GM12878 (cell line): Measurements from ENCODE around the gene CLDN34. TPM values are rescaled to one million over a fixed set of nuclear protein-coding genes. Genes with fewer than 3 reads are reported as not detected.

ENCODE experiments used
- ATF7 ChIP-seq: fragments of 450-650 bp; IDR thresholded peaks from 2 replicates; pipeline ENCODE4 v1.6.1; 2016; ENCODE audit warnings: low read depth, mild to moderate bottlenecking
- BMI1 ChIP-seq: fragments of 450-650 bp; IDR thresholded peaks from 2 replicates; pipeline ENCODE4 v1.6.1; 2016; ENCODE audit warnings: mild to moderate bottlenecking, moderate library complexity, borderline replicate concordance
- HDAC2 ChIP-seq: fragments of 200-600 bp; sonication (generic); IDR thresholded peaks from 2 replicates; pipeline ENCODE4 v1.6.1; 2017
- JUNB ChIP-seq: IDR thresholded peaks from 2 replicates; pipeline ENCODE4 v1.6.1; 2016; ENCODE audit warnings: antibody characterized with exemption, mild to moderate bottlenecking
- KAT2A ChIP-seq: conservative IDR thresholded peaks from 2 replicates; pipeline ENCODE4 v1.6.1; 2011; ENCODE audit warnings: low read depth, low read length; ENCODE audit not compliant: control insufficient read depth
- LARP7 ChIP-seq: fragments of 450-650 bp; IDR thresholded peaks from 2 replicates; pipeline ENCODE4 v1.6.1; 2017; ENCODE audit warnings: mild to moderate bottlenecking
- MEF2B ChIP-seq: fragments of 450-650 bp; IDR thresholded peaks from 2 replicates; pipeline ENCODE4 v1.6.1; 2018; ENCODE audit warnings: mild to moderate bottlenecking, moderate library complexity; ENCODE audit not compliant: partially characterized antibody, poor library complexity, severe bottlenecking
- NRF1 ChIP-seq: conservative IDR thresholded peaks from 2 replicates; pipeline ENCODE4 v1.6.1; 2011; ENCODE audit warnings: mild to moderate bottlenecking, low read depth, low read length, improper control_type of control experiment
- RAD21 ChIP-seq: IDR thresholded peaks from 2 replicates; pipeline ENCODE4 v1.6.1; 2011; ENCODE audit warnings: mild to moderate bottlenecking, low read depth, low read length, moderate library complexity; ENCODE audit not compliant: insufficient read depth
- SMAD5 ChIP-seq: IDR thresholded peaks from 2 replicates; pipeline ENCODE4 v1.6.1; 2016; ENCODE audit warnings: antibody characterized with exemption, low read depth
- SPI1 ChIP-seq: IDR thresholded peaks from 2 replicates; pipeline ENCODE4 v1.6.1; 2011; ENCODE audit warnings: low read depth, mild to moderate bottlenecking, low read length, moderate library complexity, borderline replicate concordance; ENCODE audit not compliant: insufficient read depth
- STAT3 ChIP-seq: IDR thresholded peaks from 2 replicates; pipeline ENCODE4 v1.6.1; 2011; ENCODE audit warnings: low read depth, low read length, improper control_type of control experiment
- WRNIP1 ChIP-seq: IDR thresholded peaks from 2 replicates; pipeline ENCODE4 v1.6.1; 2011; ENCODE audit warnings: low read depth, low read length, improper control_type of control experiment, borderline replicate concordance
- polyA plus RNA-seq, 11 experiments: library from polyadenylated mRNA; depleted of rRNA in 4 of 11; unstranded in 6 of 11; stranded (reverse) in 5 of 11; fragments of >200 nt; fragmentation: Nextera tagmentation in 4 of 11; fragmentation: Illumina TruSeq in 1 of 11; extraction: Ambion mirVana in 4 of 11; extraction: Trizol in 1 of 11; gene quantifications; 1 replicate in 1 of 11; 2 replicates in 10 of 11; pipeline versions ENCODE4 v1.2.1 to v1.2.3, GENCODE V29; 2011 to 2016; ENCODE audit warnings: inconsistent platforms in 2 of 11, missing spikeins in 2 of 11, low read depth in 1 of 11
- total RNA-seq, 4 experiments: library from RNA; depleted of rRNA in 3 of 4; stranded (reverse); fragments of >200 nt in 3 of 4; fragmentation: Illumina TruSeq in 1 of 4; extraction: Trizol in 1 of 4; gene quantifications; 2 replicates each; pipeline versions ENCODE4 v1.2.1 to v1.2.3, GENCODE V29; 2013 to 2021
- TF ChIP-seq, protein P1 (sequence below): fragments of 450-650 bp; IDR thresholded peaks from 2 replicates; pipeline ENCODE4 v1.6.1; 2018; ENCODE audit warnings: borderline replicate concordance, mild to moderate bottlenecking; ENCODE audit not compliant: partially characterized antibody
- TF ChIP-seq, protein P2 (sequence below): fragments of 450-650 bp; IDR thresholded peaks from 2 replicates; pipeline ENCODE4 v1.6.1; 2016; ENCODE audit warnings: mild to moderate bottlenecking, moderate library complexity, borderline replicate concordance
- TF ChIP-seq, protein P3 (sequence below): fragments of 450-650 bp; IDR thresholded peaks from 2 replicates; pipeline ENCODE4 v1.6.1; 2017; ENCODE audit warnings: mild to moderate bottlenecking, moderate library complexity
- TF ChIP-seq, protein P4 (sequence below): fragments of 450-650 bp; formaldehyde crosslinking; IDR thresholded peaks from 2 replicates; pipeline ENCODE4 v1.5.0; 2022; ENCODE audit warnings: mild to moderate bottlenecking, missing genetic modification characterization

The CLDN34 gene
- total and polyA plus RNA-seq, 10 of the 15 experiments (the other 5 are each of a cell fraction or from before 2014, with no cell fraction given): not detected

DNA sequence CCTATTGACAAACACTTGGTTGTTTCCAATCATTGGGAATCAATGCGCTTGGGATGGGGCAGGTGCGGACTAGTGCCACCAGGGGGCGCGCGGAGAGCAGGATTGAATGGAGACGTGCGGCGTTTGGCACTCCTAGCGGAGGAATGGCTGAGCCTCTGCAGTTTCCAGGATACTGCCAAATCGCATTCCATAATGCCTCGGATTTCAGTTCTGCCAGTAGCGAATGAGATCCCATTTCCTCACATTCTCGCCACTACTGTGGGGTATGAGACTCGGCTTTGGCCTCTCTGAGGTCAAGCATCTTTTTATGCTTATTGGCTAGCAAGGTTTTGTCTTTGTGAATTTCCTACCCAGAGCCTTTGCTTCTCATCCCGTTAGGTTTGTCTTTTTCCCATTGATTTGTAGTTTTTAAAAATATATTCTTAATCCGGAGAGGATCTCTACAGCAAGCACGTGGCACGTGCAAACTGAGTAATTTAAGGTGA lies 28.7 kb downstream of the CLDN34 start (continued):
- TF ChIP-seq BMI1: no peak
- TF ChIP-seq WRNIP1: no peak
- TF ChIP-seq KAT2A: no peak
- TF ChIP-seq, protein P1, sequence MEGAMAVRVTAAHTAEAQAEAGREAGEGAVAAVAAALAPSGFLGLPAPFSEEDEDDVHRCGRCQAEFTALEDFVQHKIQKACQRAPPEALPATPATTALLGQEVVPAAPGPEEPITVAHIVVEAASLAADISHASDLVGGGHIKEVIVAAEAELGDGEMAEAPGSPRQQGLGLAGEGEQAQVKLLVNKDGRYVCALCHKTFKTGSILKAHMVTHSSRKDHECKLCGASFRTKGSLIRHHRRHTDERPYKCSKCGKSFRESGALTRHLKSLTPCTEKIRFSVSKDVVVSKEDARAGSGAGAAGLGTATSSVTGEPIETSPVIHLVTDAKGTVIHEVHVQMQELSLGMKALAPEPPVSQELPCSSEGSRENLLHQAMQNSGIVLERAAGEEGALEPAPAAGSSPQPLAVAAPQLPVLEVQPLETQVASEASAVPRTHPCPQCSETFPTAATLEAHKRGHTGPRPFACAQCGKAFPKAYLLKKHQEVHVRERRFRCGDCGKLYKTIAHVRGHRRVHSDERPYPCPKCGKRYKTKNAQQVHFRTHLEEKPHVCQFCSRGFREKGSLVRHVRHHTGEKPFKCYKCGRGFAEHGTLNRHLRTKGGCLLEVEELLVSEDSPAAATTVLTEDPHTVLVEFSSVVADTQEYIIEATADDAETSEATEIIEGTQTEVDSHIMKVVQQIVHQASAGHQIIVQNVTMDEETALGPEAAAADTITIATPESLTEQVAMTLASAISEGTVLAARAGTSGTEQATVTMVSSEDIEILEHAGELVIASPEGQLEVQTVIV: no peak
- TF ChIP-seq SMAD5: no peak
- TF ChIP-seq STAT3: no peak
- TF ChIP-seq LARP7: no peak
- TF ChIP-seq MEF2B: no peak
- TF ChIP-seq RAD21: peak; percentile 98
- no peak for TF ChIP-seq JUNB
- TF ChIP-seq HDAC2: no peak
- TF ChIP-seq, protein P2, sequence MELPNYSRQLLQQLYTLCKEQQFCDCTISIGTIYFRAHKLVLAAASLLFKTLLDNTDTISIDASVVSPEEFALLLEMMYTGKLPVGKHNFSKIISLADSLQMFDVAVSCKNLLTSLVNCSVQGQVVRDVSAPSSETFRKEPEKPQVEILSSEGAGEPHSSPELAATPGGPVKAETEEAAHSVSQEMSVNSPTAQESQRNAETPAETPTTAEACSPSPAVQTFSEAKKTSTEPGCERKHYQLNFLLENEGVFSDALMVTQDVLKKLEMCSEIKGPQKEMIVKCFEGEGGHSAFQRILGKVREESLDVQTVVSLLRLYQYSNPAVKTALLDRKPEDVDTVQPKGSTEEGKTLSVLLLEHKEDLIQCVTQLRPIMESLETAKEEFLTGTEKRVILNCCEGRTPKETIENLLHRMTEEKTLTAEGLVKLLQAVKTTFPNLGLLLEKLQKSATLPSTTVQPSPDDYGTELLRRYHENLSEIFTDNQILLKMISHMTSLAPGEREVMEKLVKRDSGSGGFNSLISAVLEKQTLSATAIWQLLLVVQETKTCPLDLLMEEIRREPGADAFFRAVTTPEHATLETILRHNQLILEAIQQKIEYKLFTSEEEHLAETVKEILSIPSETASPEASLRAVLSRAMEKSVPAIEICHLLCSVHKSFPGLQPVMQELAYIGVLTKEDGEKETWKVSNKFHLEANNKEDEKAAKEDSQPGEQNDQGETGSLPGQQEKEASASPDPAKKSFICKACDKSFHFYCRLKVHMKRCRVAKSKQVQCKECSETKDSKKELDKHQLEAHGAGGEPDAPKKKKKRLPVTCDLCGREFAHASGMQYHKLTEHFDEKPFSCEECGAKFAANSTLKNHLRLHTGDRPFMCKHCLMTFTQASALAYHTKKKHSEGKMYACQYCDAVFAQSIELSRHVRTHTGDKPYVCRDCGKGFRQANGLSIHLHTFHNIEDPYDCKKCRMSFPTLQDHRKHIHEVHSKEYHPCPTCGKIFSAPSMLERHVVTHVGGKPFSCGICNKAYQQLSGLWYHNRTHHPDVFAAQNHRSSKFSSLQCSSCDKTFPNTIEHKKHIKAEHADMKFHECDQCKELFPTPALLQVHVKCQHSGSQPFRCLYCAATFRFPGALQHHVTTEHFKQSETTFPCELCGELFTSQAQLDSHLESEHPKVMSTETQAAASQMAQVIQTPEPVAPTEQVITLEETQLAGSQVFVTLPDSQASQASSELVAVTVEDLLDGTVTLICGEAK: no peak
- TF ChIP-seq, protein P3, sequence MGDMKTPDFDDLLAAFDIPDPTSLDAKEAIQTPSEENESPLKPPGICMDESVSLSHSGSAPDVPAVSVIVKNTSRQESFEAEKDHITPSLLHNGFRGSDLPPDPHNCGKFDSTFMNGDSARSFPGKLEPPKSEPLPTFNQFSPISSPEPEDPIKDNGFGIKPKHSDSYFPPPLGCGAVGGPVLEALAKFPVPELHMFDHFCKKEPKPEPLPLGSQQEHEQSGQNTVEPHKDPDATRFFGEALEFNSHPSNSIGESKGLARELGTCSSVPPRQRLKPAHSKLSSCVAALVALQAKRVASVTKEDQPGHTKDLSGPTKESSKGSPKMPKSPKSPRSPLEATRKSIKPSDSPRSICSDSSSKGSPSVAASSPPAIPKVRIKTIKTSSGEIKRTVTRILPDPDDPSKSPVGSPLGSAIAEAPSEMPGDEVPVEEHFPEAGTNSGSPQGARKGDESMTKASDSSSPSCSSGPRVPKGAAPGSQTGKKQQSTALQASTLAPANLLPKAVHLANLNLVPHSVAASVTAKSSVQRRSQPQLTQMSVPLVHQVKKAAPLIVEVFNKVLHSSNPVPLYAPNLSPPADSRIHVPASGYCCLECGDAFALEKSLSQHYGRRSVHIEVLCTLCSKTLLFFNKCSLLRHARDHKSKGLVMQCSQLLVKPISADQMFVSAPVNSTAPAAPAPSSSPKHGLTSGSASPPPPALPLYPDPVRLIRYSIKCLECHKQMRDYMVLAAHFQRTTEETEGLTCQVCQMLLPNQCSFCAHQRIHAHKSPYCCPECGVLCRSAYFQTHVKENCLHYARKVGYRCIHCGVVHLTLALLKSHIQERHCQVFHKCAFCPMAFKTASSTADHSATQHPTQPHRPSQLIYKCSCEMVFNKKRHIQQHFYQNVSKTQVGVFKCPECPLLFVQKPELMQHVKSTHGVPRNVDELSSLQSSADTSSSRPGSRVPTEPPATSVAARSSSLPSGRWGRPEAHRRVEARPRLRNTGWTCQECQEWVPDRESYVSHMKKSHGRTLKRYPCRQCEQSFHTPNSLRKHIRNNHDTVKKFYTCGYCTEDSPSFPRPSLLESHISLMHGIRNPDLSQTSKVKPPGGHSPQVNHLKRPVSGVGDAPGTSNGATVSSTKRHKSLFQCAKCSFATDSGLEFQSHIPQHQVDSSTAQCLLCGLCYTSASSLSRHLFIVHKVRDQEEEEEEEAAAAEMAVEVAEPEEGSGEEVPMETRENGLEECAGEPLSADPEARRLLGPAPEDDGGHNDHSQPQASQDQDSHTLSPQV: peak; percentile 79; the same call in 1 of the 2 replicates
- no peak for TF ChIP-seq NRF1
- TF ChIP-seq, protein P4, sequence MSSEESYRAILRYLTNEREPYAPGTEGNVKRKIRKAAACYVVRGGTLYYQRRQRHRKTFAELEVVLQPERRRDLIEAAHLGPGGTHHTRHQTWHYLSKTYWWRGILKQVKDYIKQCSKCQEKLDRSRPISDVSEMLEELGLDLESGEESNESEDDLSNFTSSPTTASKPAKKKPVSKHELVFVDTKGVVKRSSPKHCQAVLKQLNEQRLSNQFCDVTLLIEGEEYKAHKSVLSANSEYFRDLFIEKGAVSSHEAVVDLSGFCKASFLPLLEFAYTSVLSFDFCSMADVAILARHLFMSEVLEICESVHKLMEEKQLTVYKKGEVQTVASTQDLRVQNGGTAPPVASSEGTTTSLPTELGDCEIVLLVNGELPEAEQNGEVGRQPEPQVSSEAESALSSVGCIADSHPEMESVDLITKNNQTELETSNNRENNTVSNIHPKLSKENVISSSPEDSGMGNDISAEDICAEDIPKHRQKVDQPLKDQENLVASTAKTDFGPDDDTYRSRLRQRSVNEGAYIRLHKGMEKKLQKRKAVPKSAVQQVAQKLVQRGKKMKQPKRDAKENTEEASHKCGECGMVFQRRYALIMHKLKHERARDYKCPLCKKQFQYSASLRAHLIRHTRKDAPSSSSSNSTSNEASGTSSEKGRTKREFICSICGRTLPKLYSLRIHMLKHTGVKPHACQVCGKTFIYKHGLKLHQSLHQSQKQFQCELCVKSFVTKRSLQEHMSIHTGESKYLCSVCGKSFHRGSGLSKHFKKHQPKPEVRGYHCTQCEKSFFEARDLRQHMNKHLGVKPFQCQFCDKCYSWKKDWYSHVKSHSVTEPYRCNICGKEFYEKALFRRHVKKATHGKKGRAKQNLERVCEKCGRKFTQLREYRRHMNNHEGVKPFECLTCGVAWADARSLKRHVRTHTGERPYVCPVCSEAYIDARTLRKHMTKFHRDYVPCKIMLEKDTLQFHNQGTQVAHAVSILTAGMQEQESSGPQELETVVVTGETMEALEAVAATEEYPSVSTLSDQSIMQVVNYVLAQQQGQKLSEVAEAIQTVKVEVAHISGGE (CRISPR knock-in tag): no peak
- no peak for TF ChIP-seq ATF7
- no peak for TF ChIP-seq SPI1
